Astrocyte (in vitro differentiated cells and primary cell): ENCODE data around the gene MYO5A. TPM values are rescaled to one million over a fixed set of nuclear protein-coding genes. Genes with fewer than 3 reads are reported as not detected.

ENCODE experiments used
- DNase-seq: peaks from one replicate; pipeline ENCODE4 v3.0.0-alpha.2; 2010; ENCODE audit warnings: low read depth
- FAIRE-seq: peaks from 2 replicates; lab custom pipeline; 2011; peaks lifted over from hg19 to GRCh38; lab: Jason Lieb, UNC
- H2AFZ ChIP-seq: 2 replicates; pipeline ENCODE4 v1.6.0; 2012; ENCODE audit warnings: low read depth, low read length, inconsistent platforms
- H3K27ac ChIP-seq: 2 replicates; pipeline ENCODE4 v1.5.1; 2011; ENCODE audit warnings: low read depth, low read length, inconsistent platforms
- H3K27me3 ChIP-seq: 2 replicates; pipeline ENCODE4 v1.6.0; 2011; ENCODE audit warnings: low read length, inconsistent platforms; ENCODE audit not compliant: insufficient read depth
- H3K36me3 ChIP-seq: 2 replicates; pipeline ENCODE4 v1.5.1; 2011; ENCODE audit warnings: low read length, inconsistent platforms; ENCODE audit not compliant: insufficient read depth
- H3K4me1 ChIP-seq: 2 replicates; pipeline ENCODE4 v1.5.1; 2011; ENCODE audit warnings: low read length, inconsistent platforms; ENCODE audit not compliant: insufficient read depth
- H3K4me2 ChIP-seq: 2 replicates; pipeline ENCODE4 v1.6.0; 2012; ENCODE audit warnings: low read length, inconsistent platforms
- H3K4me3 ChIP-seq: 2 replicates; pipeline ENCODE4 v1.5.1; 2011; ENCODE audit warnings: low read depth, mild to moderate bottlenecking, low read length, inconsistent platforms; ENCODE audit not compliant: insufficient read depth
- H3K79me2 ChIP-seq: 2 replicates; pipeline ENCODE4 v1.6.0; 2012; ENCODE audit warnings: mild to moderate bottlenecking, low read length, inconsistent platforms; ENCODE audit not compliant: insufficient read depth
- H3K9ac ChIP-seq: 2 replicates; pipeline ENCODE4 v1.6.0; 2012; ENCODE audit warnings: mild to moderate bottlenecking, low read length, inconsistent platforms
- H3K9me3 ChIP-seq: 2 replicates; pipeline ENCODE4 v1.5.1; 2012; ENCODE audit warnings: low read depth, mild to moderate bottlenecking, low read length, inconsistent platforms; ENCODE audit not compliant: insufficient read depth
- H4K20me1 ChIP-seq: 2 replicates; pipeline ENCODE4 v1.6.0; 2012; ENCODE audit warnings: low read length, inconsistent platforms; ENCODE audit not compliant: insufficient read depth
- H3K27ac Mint-ChIP-seq: one replicate; pipeline ENCODE4 v1.8.0; 2021; ENCODE audit warnings: mild to moderate bottlenecking, mixed read lengths; ENCODE audit not compliant: unreplicated experiment
- H3K27me3 Mint-ChIP-seq: one replicate; pipeline ENCODE4 v1.8.0; 2021; ENCODE audit warnings: low read depth, mixed read lengths; ENCODE audit not compliant: unreplicated experiment
- H3K36me3 Mint-ChIP-seq: one replicate; pipeline ENCODE4 v1.8.0; 2021; ENCODE audit warnings: low read depth, mixed read lengths; ENCODE audit not compliant: unreplicated experiment
- H3K4me1 Mint-ChIP-seq: one replicate; pipeline ENCODE4 v1.8.0; 2021; ENCODE audit warnings: low read depth, mixed read lengths; ENCODE audit not compliant: unreplicated experiment
- H3K4me3 Mint-ChIP-seq: one replicate; pipeline ENCODE4 v1.8.0; 2021; ENCODE audit warnings: mild to moderate bottlenecking, moderate library complexity, mixed read lengths; ENCODE audit not compliant: unreplicated experiment
- H3K9me3 Mint-ChIP-seq: one replicate; pipeline ENCODE4 v1.8.0; 2021; ENCODE audit warnings: mild to moderate bottlenecking, mixed read lengths; ENCODE audit not compliant: unreplicated experiment
- CTCF ChIP-seq: IDR thresholded peaks from 2 replicates; pipeline ENCODE4 v1.5.1; 2011; ENCODE audit warnings: low read depth, mild to moderate bottlenecking, inconsistent platforms, low read length, moderate library complexity; ENCODE audit not compliant: insufficient read depth
- EZH2 ChIP-seq: IDR thresholded peaks from 2 replicates; pipeline ENCODE4 v1.6.1; 2012; ENCODE audit warnings: mild to moderate bottlenecking, low read length, inconsistent platforms; ENCODE audit not compliant: insufficient read depth
- total RNA-seq: library from RNA; stranded (reverse); gene quantifications from 2 replicates; pipeline ENCODE4 v1.2.1, GENCODE V29; 2021

MYO5A gene
- total RNA-seq, 1 donor from 2014 or later = 47.6 TPM

GRCh38 chr15:52340093-52340492, 188.6 kb downstream of the MYO5A start:
- H3K9ac ChIP-seq = no peak overlapping the region
- Mint-ChIP-seq H3K27ac (no peak overlapping the region), H3K27me3 (no peaks in the 10 kb centered on the region), H3K4me1 (peaks cover 33% of the 10 kb centered on the region), H3K9me3 (no peaks in the 10 kb centered on the region), H3K36me3 (peaks cover 4% of the 10 kb centered on the region), H3K4me3 (no peak overlapping the region)
- no peaks in the 10 kb centered on the region for H3K9me3 ChIP-seq
- peaks cover 5% of the 10 kb centered on the region for H3K36me3 ChIP-seq
- no peak overlapping the region for H2AFZ ChIP-seq
- H3K4me2 ChIP-seq = no peak overlapping the region
- DNase-seq (no peak), FAIRE-seq (no peak)
- no peaks in the 10 kb centered on the region for H4K20me1 ChIP-seq
- TF ChIP-seq EZH2 (no peak), CTCF (no peak)
- no peaks in the 10 kb centered on the region for H3K27me3 ChIP-seq
- H3K4me1 ChIP-seq = peaks cover 16% of the 10 kb centered on the region
- no peaks in the 10 kb centered on the region for H3K79me2 ChIP-seq
- no peak overlapping the region for H3K27ac ChIP-seq
- no peak overlapping the region for H3K4me3 ChIP-seq

- no peak overlapping the region for H3K4me3 Mint-ChIP-seq
- Histone ChIP-seq H3K79me2 (no peaks in the 10 kb centered on the region), H3K36me3 (peaks cover 5% of the 10 kb centered on the region), H3K9ac (no peak overlapping the region), H3K4me2 (no peak overlapping the region), H3K4me3 (no peak overlapping the region), H3K27me3 (no peaks in the 10 kb centered on the region), H3K4me1 (peaks cover 16% of the 10 kb centered on the region), H2AFZ (no peak overlapping the region), H3K9me3 (no peaks in the 10 kb centered on the region), H4K20me1 (no peaks in the 10 kb centered on the region), H3K27ac (no peak overlapping the region)
- peaks cover 34% of the 10 kb centered on the region for H3K4me1 Mint-ChIP-seq
- FAIRE-seq (no peak), DNase-seq (no peak)
- H3K27me3 Mint-ChIP-seq = no peaks in the 10 kb centered on the region
- no peaks in the 10 kb centered on the region for H3K36me3 Mint-ChIP-seq
- no peak overlapping the region for H3K27ac Mint-ChIP-seq
- H3K9me3 Mint-ChIP-seq = no peaks in the 10 kb centered on the region
- TF ChIP-seq EZH2 = no peak
- no peak for TF ChIP-seq CTCF
Observed at GRCh38 chr15:52338891-52339290, 189.8 kb downstream of the MYO5A start.

- H2AFZ ChIP-seq = no peak overlapping the region
- TF ChIP-seq EZH2 (no peak), CTCF (no peak)
- H3K4me3 Mint-ChIP-seq = no peak overlapping the region
- no peaks in the 10 kb centered on the region for H3K79me2 ChIP-seq
- H3K4me1 ChIP-seq = peaks cover 16% of the 10 kb centered on the region
- H3K27ac Mint-ChIP-seq = peak overlapping the region; percentile 83
- H3K9ac ChIP-seq = no peak overlapping the region
- DNase-seq = no peak
- peaks cover 34% of the 10 kb centered on the region for H3K4me1 Mint-ChIP-seq
- H3K27ac ChIP-seq = no peak overlapping the region
- H3K36me3 ChIP-seq = peaks cover 5% of the 10 kb centered on the region
- no peaks in the 10 kb centered on the region for H3K9me3 ChIP-seq
- no peaks in the 10 kb centered on the region for H3K36me3 Mint-ChIP-seq
- H3K4me2 ChIP-seq = no peak overlapping the region
- H3K4me3 ChIP-seq = no peak overlapping the region
- H3K27me3 Mint-ChIP-seq = no peaks in the 10 kb centered on the region
- no peaks in the 10 kb centered on the region for H3K27me3 ChIP-seq
- FAIRE-seq = no peak
- H3K9me3 Mint-ChIP-seq = no peaks in the 10 kb centered on the region
- H4K20me1 ChIP-seq = no peaks in the 10 kb centered on the region
Observed at GRCh38 chr15:52338058-52338457, 190.6 kb downstream of the MYO5A start.
